C4-2B (cell line): ENCODE data around the gene SRC.

Source experiments
- CTCF ChIP-seq: fragments of 450-650 bp; conservative IDR thresholded peaks from 2 replicates; pipeline ENCODE4 v1.5.1; 2017; ENCODE audit warnings: mild to moderate bottlenecking
- ZFX ChIP-seq: fragments of 450-650 bp; IDR thresholded peaks from 2 replicates; pipeline ENCODE4 v1.6.1; 2017

- TF ChIP-seq CTCF (no peak), ZFX (no peak)
Observed at GRCh38 chr20:37325206-37325605, 20.7 kb upstream of the SRC start.
